Medulla oblongata (tissue), 1 donor: ENCODE measurements around the gene FARS2.

ENCODE experiments used
- DNase-seq: peaks from one replicate; pipeline ENCODE4 v3.0.0-alpha.2; 2015; ENCODE audit errors: extremely low spot score

The FARS2 gene

DNA sequence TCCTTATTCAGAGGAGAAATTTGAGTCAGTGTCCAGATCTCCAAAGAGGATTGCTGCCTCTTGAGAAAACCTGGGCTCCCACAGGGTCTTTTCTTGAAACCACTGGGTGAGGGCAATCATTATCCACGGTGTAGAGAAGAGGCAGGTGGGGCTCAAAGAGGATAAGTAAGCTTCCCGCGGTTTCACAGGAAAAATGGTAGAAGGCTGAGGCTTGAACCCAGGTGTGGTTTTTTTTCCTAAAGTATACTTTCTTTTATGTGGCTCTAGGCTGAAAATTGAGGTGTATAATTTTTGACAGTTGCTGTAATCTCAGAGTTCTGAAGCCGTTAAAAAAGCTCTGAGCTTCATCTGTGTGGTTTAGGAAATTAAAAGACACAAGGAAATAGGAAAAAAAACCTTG lies 164.5 kb downstream of the FARS2 start:
- no peak for DNase-seq

DNA sequence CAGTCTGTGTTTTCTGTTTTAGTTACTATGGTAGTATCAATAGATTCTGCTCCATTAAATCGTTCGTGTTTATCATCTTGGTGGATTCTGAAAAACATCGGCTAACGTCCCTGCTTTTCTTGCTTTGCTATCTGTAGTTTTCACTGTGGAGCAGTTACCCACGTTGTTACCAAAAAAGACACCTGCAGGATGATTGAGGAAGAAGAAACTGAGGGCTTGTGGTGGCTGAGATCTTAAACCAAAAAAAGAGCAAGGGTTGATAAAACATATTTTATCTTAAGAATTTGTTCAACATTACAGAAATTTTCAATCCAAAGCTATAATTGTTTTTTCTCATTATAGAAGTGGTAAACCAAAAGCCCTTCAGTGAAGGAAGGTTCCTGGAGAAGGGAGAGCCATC lies 166.3 kb downstream of the FARS2 start:
- no peak for DNase-seq

DNA sequence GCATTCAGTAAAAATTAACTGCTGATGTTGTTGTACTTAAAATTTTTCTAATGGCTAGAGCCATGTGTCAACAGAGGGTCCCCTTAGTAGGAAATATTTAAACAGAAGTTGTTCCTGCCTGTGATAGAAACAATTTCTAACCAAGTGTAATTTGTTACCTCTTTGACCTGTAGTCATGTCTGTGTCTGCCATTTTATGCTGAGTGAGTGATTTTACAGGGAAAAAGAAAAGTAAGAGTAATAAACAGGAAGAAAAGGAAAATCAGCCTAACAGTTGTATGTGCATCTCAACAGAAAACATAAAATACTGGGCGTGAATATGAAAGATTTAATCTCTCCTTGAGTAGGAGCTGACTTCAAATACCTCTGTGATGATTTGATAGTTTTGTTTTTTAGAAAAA lies 172.0 kb downstream of the FARS2 start:
- no peak for DNase-seq

DNA sequence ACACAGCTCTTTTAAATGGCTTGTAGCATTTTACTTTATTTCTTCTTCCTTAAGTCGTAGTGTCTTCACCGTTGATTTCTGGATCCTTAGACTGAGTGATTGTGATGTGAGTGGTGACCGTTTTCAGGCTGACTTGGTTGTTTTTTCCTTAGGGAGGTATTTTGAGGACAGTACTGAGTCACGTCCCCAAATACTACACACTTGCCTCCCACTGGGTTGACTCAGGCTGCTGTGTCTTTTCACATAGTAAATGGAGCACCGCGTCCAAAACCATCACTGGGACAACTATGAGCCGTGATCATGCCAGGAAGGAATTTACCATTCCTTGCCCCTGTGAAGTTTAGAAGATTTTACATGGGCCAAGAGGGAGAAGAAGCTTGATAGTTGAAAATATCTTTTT lies 174.1 kb downstream of the FARS2 start:
- no peak for DNase-seq

DNA sequence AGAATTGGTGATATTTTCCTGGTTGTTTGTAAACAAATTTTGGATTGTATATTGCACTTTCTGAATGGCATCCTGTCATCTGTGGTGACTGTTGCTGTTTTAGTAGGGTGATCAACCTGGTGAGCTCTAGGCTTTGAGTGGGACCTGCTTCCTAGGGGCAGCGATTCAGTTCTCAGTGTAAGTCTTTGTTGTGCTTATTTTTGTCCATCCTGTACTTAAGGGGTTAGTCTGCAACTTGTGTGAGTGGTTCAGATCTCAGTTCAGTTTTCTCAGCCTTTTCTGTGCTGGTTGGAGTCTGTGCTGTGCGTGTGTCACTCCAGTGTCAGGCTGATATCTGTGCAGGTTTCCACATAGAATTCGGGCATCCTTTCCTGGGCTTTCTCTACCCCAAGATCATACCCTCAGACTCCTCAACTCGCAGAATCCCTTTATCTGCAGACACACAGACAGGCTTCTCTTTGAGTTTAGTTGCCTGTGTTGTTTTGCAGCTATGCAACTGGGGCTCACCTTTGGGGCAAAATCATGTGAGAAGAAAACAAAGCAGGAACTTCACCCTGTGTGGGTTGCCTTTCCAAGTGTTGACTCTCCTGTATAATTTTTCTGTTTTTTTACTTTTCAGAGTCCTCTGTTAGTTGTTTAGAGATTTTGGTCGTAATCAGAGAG lies 177.7 kb downstream of the FARS2 start:
- no peak for DNase-seq

DNA sequence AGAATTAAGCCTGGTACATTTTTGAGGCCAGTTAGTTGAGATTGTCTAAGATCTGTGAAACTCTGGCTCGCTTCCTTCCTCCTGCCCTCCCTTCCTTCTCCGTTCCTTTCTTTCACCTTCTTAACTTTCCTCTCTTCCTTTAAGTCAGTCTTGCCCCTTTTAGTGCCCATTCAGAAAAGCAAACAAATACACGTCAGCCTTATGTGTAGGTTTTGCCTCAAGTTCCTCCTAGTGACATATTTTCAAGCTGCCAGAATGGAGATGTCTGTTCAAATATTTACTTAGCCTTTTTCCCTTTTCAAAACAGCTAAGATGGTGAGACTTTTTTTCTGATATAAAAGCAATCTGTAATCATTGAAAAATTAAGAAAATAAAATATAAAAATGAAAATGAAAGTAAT lies 178.4 kb downstream of the FARS2 start:
- DNase-seq, result no peak

DNA sequence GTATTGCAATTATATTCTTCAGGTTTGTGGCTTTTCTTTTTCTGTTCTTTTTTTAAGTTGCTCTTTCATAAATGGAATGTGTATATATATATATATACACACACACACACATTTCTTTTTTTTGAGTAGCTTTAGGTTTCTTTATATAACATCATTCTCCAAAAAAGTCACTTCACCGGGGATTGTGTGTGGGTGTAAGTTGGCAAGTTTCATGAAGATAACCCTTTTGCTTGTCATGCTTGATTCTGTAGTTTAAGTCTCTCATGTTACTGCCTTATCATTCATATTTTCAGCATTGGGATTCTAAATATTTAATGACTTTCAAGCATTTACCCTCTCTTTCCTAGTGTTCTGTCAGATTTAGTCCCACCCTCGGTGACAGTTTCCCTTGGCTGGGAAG lies 181.0 kb downstream of the FARS2 start:
- no peak for DNase-seq

DNA sequence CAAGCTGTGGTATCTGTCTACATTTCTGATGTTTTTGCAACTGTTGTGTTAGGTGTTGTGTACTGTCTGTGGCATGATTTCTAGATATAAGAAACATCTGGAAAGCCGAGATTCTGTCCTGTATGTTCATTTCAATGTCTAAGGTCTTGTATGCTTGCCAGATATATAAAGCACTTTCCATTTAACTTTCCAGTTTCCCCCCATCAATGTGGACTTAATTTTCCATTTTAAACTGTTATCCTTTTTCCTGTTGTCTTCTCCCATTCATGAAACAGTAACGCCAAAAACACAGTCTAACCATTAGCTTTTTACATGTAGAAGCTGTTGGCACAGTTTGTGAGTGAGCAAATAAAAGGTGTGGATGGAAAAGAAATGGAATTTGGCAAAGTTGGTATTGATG lies 181.6 kb downstream of the FARS2 start:
- DNase-seq, result no peak

DNA sequence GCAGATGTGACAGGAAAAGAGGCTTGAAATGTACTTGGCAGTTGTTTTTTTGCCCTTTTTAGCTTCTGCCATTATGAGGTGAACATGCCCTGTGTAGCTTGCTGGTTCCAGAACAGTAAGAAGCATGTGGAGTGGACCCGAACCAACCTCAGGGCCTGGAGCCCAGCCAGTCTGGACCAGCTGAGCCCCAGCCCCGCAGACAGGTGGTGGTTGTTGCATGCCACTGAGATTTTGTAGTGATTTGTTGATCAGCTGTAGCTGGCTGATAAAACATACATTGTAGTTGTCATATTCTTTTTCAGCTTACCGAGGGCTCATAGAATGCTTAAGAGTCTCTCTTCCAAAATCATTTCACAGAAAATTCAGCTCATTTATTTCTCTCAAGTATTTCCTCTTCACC lies 182.2 kb downstream of the FARS2 start:
- no peak for DNase-seq

DNA sequence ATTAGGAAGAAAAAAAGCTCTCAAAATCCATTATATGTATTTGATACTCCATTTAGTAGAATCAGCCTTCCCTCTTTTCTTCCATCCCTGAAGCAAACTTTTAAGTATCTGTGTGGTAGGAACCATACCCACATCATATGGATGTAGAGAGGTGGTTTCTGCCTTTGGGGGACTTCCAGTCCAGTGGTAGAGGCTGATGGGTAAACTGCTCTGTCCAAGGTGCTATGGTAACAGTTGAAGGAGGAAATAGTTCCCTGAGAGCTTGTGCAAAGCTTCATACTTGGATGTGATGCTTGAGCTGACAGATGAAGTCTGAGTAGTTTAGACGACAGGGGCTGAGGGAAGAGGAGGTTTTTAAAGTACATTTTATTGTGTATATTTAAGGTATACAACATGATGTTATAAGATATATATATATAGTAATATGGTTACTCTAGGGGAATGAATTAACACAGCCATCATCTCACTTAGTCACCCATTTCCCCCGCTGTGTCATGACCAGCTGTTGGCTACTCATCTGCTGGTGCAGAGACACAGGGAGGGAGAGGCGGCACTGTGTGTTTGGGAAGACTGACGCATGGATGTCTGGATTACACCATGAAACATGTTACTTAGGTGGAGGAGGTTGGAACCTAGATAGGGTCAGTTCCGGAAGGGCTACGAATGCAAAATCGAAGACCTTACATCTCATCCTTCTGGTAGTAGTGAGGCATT lies 185.2 kb downstream of the FARS2 start:
- no peak for DNase-seq

DNA sequence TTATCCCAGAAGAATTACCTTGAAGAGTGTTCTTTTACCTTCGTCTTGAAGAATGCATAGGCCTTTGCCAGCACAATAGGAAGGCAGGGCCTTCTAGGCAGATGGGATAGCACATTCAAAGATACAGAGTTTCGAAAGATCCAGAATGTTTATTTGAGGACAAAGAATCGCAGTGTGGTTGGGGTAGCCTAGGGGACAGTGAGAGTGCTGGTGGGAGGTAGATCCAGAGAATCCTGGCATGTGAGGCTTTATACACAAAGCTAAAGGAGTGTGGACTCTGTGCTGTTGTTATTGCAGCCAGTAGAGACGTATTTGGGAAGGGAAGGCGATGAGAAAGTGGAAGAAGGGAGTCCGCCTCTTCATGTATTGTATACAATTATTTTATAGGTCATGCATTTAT lies 186.6 kb downstream of the FARS2 start:
- DNase-seq, result no peak

DNA sequence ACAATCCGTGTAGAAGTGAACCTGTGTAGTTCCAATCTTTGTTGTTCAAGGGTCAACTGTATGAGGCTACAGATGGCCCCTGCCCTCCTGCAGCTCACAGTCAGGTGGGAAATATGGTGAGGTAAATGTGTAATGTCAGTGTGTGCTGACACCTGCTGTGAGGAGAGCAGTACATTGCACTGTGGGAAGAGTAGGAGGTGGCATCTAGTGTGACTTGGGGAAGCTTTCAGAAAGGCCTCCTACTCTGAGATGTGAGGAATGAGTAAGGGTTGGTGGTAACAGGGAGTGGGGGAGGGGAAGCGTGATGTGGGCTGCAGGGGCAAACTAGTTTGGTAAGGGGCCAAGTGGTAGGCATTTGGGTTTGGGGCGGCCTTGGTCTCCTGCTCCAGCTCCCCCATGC lies 188.8 kb downstream of the FARS2 start:
- no peak for DNase-seq

DNA sequence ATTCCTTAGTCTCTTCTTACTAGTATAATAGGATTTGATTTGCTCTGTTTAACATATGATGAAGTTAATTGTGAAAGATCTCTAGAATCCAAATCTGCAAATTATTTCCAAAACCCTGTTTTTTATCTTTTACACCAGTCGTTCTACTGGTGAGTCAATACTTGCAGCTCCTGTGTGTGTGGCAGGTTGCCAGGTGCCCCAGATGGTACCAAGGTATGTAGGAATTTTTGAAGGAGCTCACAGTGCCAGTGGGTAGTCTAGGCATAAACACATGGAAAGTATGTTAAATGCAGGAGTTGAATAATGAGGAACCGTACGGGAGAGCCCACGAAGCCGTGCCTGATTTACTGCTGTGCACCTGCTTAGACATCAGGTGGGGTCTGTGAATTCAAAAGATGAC lies 192.2 kb downstream of the FARS2 start:
- no peak for DNase-seq

DNA sequence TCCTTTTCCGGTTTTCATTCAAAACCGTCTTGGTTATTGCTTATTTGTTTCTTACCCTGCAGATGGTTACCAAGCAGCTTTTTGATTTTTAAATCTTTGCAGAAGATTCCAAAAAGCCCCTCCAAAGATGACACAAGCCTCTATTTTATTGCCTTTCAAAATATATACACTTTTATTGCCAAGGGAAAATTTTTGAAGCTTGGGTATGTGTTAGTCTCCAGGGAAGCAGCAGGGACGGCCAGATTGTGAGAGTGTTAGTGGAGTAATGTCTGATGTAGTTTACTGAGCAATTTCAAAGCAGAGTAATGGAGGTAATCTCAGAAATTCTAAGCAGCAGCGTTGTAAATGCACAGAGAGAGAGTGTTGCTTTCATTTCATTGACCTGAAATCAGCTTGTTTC lies 193.8 kb downstream of the FARS2 start:
- DNase-seq, result no peak

DNA sequence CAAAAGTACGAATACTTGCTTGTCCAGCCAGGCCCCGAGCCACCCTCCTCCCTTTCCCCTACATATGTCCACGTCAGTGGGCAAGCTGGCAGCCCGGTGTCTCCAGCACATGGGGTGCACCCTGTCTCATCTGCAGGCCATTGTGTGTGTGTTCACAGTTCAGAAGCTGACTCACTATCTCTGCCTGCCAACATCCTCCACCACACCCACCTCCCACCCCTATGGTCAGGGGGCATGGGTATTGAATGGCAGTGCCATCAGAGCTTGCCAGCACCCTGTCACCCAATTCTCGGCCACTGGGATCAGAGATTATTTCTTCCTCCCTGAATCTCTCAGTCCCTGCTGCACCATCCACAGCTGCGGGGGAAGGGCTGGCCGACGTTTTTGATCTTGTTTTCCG lies 195.7 kb downstream of the FARS2 start:
- DNase-seq, result peak; percentile 30

DNA sequence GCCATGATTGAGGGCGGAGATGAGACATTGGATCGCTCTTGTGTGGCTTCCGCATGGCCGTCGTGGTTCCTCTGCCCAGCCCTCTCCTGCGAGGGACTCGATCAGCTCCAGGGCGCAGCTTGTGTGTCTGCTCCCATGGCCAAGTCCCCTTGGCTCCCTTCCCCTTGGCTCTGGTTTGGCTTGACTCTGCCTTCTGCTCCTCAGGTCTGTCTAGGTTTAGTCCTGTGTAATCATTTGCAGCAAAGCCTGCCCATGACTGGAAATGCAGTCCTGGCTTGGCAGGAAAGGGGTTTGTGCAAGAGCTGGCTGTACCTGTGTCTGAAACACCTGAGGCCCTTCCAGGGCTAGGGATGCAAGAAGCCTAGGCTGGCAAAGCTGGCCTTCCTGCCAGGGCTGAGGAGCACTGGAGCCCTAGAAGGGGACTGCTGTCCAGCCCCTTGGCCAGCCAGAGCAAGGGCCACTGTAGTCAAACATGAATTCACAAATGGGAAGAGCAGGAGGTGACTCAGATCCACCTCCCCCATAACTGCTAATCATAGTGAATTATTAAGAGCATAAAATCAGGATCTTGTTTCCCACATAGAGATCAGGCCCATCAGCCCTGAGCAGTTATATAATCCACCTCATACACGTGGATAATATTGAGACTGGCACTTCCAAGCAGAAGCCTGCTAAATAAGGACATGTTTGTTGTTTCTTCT lies 196.8 kb downstream of the FARS2 start:
- peak; percentile 16 for DNase-seq

DNA sequence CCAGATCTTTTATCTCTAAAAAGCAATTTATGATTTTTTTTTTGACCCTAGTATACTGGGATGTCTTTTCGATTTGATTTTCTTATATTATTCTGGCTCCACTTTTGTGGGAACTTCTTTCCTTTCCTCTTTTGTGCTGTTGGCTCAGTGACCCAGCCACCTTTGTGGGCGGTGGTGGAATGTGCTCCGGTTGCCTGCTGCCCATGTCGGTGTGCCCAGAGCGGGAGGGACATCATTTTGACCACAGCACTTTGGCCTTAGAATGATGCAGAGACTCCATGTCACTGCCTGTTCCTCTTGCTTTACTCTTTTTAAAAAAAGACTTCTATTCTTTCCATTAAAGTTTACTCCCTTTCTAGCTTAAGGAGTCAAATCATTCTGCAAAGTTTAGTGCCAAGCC lies 198.0 kb downstream of the FARS2 start:
- DNase-seq, result no peak

DNA sequence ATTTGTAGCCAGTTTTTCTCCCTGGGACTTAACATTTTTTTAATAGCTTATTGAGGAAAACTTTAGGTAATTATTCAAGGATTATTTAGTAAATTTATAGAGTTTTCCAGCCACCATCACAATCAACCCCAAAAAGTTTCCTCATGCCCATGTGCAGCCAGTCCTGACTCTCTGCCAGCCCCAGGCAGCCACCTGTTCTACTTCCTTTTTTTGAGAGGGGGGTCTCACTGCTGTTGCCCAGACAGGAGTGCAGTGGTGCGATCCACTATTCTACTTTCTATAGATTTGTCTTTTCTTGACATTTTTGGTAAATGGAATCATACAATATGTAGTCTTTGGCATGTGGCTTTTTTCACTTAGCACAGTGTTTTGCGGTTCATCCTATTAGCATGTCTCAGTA lies 200.1 kb downstream of the FARS2 start:
- no peak for DNase-seq

DNA sequence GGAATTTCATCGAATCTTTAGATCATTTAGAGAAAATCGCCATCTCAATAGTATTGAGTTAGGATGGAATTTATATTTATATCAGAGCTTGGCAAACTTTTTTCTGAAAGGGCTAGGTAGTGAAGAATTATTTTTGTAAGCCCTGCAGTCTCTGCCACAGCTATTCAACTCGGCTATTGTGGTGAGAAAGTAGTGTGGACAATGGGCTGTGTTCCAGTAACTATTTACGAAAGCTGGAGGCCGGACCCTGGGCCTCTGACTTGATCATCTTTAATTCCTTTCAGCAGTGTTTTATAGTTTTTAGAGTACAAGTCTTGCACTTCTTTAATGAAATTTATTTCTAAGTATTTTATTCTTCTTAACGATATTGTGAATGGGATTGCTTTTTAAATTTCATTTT lies 201.5 kb downstream of the FARS2 start:
- DNase-seq, result peak; percentile 39

DNA sequence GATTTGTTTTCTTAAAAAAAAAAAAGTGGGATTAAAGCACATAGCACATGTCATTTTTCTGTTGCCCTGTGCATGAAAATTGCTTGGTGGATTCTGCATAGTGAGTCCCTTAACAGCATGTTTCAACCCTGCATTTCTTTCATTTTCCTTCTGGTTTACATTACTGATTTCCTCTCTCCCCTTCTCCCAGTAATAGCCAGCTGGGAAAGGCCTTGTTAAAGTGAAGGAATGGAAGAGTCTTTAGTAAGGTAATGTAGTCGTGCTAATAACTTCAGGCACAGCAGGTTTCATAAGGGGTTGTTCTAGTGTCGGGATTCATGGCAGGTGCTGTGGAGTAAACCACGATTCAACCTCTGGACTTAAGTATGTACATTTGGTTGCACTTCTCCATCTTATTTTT lies 202.4 kb downstream of the FARS2 start:
- DNase-seq, result no peak

DNA sequence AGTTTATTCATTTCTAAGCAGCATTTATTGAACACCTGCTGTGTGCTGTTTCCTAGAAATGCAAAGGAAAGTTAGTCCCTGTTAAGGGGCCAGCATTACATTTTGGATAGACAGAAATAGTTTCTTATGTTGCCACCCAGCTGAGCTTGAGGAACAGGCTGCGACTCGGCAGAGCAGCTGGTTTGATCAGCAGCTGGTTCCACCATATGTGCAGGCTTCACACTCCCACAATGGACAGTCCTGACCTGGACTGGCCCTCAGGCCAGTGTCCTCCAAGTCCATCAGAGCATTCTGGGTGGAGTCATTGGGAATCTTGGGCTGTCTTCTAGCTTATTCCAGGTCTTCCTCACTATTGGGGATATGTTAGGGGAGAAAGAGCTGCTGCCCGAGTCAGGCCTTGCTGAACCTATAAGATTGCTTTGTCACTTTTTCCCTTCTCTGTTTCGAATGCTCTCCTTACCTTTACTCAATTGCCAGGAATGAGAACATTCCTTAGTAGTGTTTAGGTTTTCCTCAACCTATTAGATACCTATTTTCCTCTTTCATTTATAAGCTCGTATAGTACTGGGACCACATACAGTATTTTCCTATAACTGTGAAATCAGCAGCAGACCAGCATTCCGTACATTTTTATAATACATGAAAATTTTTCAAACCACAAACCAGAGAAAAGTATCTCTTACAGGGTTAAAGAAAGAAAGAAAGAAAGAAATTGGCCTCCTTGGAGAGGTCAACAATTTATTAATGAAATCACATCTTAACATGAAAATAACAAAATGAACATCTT lies 203.0 kb downstream of the FARS2 start:
- DNase-seq, result no peak
